ENCODE data around the gene REEP3.
A peak's percentile ranks its signal among the peaks of the same experiment; 100 is the strongest.

The REEP3 gene

GRCh38 chr10:63629363-63630084, 108.3 kb downstream of the REEP3 start:
- Histone ChIP-seq H2AFZ (ENCODE audit: low read length) (0 out of 2 replicates have a peak overlapping the region, but pooled peaks have one; percentile 3), H3K36me3 (ENCODE audit: insufficient read depth, low read length) (no peaks in the 10 kb centered on the region), H4K20me1 (ENCODE audit: insufficient read depth, low read length) (no peaks in the 10 kb centered on the region), H3K27ac (ENCODE audit: low read depth, low read length, poor library complexity, severe bottlenecking) (peak overlapping the region; percentile 91), H3K27me3 (ENCODE audit: insufficient read depth, low read length) (no peaks in the 10 kb centered on the region), H3F3A (ENCODE audit: insufficient read depth, low read length) (no peaks in the 10 kb centered on the region; the same call in 1 of the 2 replicates), H3K4me3 (ENCODE audit: low read depth, low read length, poor library complexity, severe bottlenecking) (peak overlapping the region; percentile 69), H3K9me2 (ENCODE audit: low read depth, low read length) (no peaks in the 10 kb centered on the region), H3K4me2 (ENCODE audit: low read length) (peak overlapping the region; percentile 75), H3K79me2 (ENCODE audit: insufficient read depth, low read length) (no peaks in the 10 kb centered on the region), H3K9me3 (ENCODE audit: low read length) (no peaks in the 10 kb centered on the region), H3K9ac (ENCODE audit: low read length) (peak overlapping the region; percentile 66), H3K4me1 (ENCODE audit: insufficient read depth, low read length, severe bottlenecking) (peaks cover 30% of the 10 kb centered on the region)
- TF ChIP-seq EZH2 (IDR thresholded peaks at IDR 0.05; ENCODE audit: borderline replicate concordance, low read length) = no peak
- peak; percentile 94 for TF ChIP-seq CTCF (IDR thresholded peaks at IDR 0.05; ENCODE audit: low read length)

GRCh38 chr10:63630085-63630930, 109.1 kb downstream of the REEP3 start:
- H3K36me3 ChIP-seq (ENCODE audit: insufficient read depth, low read length) = no peaks in the 10 kb centered on the region
- H3K27ac ChIP-seq (ENCODE audit: low read depth, low read length, poor library complexity, severe bottlenecking) = peak overlapping the region; percentile 91
- no peaks in the 10 kb centered on the region; the same call in 1 of the 2 replicates for H3F3A ChIP-seq (ENCODE audit: insufficient read depth, low read length)
- H3K27me3 ChIP-seq (ENCODE audit: insufficient read depth, low read length) = no peaks in the 10 kb centered on the region
- H3K4me3 ChIP-seq (ENCODE audit: low read depth, low read length, poor library complexity, severe bottlenecking) = peak overlapping the region; percentile 69
- H3K9me2 ChIP-seq (ENCODE audit: low read depth, low read length) = no peaks in the 10 kb centered on the region
- peaks cover 31% of the 10 kb centered on the region for H3K4me1 ChIP-seq (ENCODE audit: insufficient read depth, low read length, severe bottlenecking)
- no peak for TF ChIP-seq EZH2 (IDR thresholded peaks at IDR 0.05; ENCODE audit: borderline replicate concordance, low read length)
- no peak for TF ChIP-seq CTCF (IDR thresholded peaks at IDR 0.05; ENCODE audit: low read length)
- peak overlapping the region; percentile 70 for H2AFZ ChIP-seq (ENCODE audit: low read length)
- no peaks in the 10 kb centered on the region for H3K79me2 ChIP-seq (ENCODE audit: insufficient read depth, low read length)
- H4K20me1 ChIP-seq (ENCODE audit: insufficient read depth, low read length) = no peaks in the 10 kb centered on the region
- peak overlapping the region; percentile 75 for H3K4me2 ChIP-seq (ENCODE audit: low read length)
- no peaks in the 10 kb centered on the region for H3K9me3 ChIP-seq (ENCODE audit: low read length)
- peak overlapping the region; percentile 72 for H3K9ac ChIP-seq (ENCODE audit: low read length)

DNA sequence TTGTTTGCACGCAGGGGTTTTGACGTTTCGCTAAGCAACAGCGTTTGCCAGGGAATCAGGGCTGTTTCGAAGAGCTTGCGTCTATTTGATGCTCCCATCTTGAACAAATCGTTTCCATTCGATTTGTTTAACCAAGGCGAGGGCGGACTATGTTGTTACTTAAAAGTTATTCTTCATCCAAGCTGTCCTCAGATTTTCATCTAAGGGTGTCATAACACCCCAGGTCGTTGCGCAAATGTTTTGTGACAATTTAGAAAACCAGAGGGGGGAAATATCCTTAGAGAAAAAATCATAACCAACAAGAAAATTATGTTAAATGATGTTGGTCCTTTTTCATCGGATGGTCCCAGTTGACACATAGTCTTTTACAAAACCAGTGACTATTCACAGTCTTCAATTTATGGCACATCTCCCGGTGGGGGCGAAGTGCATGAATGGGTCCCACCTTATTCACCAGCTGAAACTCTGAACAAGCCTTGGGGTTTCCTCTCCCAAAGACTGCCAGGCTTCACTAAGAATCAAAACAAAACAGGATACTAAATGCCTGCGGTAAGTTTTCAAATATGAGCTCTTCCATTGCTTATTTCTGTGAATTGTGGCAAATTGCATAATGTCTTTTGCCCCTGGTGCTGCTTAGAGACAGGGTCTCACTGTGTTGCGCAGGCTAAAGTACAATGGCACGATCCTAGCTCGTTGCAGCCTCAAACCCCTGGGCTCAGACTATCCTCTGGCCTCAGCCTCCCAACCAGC, 109.9 kb downstream of the REEP3 start:
- Histone ChIP-seq H3K27ac (ENCODE audit: low read depth, low read length, poor library complexity, severe bottlenecking) (peak overlapping the region; percentile 52), H3K9ac (ENCODE audit: low read length) (peak overlapping the region; percentile 72), H3F3A (ENCODE audit: insufficient read depth, low read length) (no peaks in the 10 kb centered on the region; the same call in 1 of the 2 replicates), H3K9me3 (ENCODE audit: low read length) (no peaks in the 10 kb centered on the region), H3K27me3 (ENCODE audit: insufficient read depth, low read length) (no peaks in the 10 kb centered on the region), H3K4me3 (ENCODE audit: low read depth, low read length, poor library complexity, severe bottlenecking) (peak overlapping the region; percentile 69), H3K4me1 (ENCODE audit: insufficient read depth, low read length, severe bottlenecking) (peaks cover 33% of the 10 kb centered on the region), H3K79me2 (ENCODE audit: insufficient read depth, low read length) (no peaks in the 10 kb centered on the region), H3K9me2 (ENCODE audit: low read depth, low read length) (no peaks in the 10 kb centered on the region), H4K20me1 (ENCODE audit: insufficient read depth, low read length) (no peaks in the 10 kb centered on the region), H3K36me3 (ENCODE audit: insufficient read depth, low read length) (no peaks in the 10 kb centered on the region), H2AFZ (ENCODE audit: low read length) (peak overlapping the region; percentile 70), H3K4me2 (ENCODE audit: low read length) (peak overlapping the region; percentile 75)
- TF ChIP-seq CTCF (IDR thresholded peaks at IDR 0.05; ENCODE audit: low read length) (no peak), EZH2 (IDR thresholded peaks at IDR 0.05; ENCODE audit: borderline replicate concordance, low read length) (no peak)
